NT2/D1 (cell line): Measurements from ENCODE around the gene COG8.

Experiments
- DNase-seq: peaks from one replicate; pipeline ENCODE4 v3.0.0-alpha.2; 2011; ENCODE audit warnings: low read depth, low spot score
- H3K27me3 ChIP-seq: 2 replicates; pipeline ENCODE4 v1.6.0; 2011; ENCODE audit warnings: mild to moderate bottlenecking; ENCODE audit not compliant: insufficient read length, insufficient read depth
- H3K36me3 ChIP-seq: 2 replicates; pipeline ENCODE4 v1.6.1; 2011; ENCODE audit warnings: mild to moderate bottlenecking, low read length, mixed read lengths; ENCODE audit not compliant: insufficient read depth, insufficient read length
- H3K4me1 ChIP-seq: 2 replicates; pipeline ENCODE4 v1.5.1; 2011; ENCODE audit not compliant: insufficient read depth, insufficient read length
- H3K4me3 ChIP-seq: 2 replicates; pipeline ENCODE4 v1.5.1; 2011; ENCODE audit warnings: low read depth; ENCODE audit not compliant: insufficient read length
- H3K9ac ChIP-seq: 2 replicates; pipeline ENCODE4 v1.6.0; 2011; ENCODE audit warnings: low read depth; ENCODE audit not compliant: insufficient read length
- H3K9me3 ChIP-seq: 2 replicates; pipeline ENCODE4 v1.5.1; 2011; ENCODE audit warnings: mild to moderate bottlenecking, low read length; ENCODE audit not compliant: insufficient read depth
- SUZ12 ChIP-seq: IDR thresholded peaks from 2 replicates; pipeline ENCODE4 v1.6.1; 2011; ENCODE audit not compliant: insufficient read length, insufficient read depth; ENCODE audit errors: extremely low read depth
- YY1 ChIP-seq: IDR thresholded peaks from 2 replicates; pipeline ENCODE4 v1.6.1; 2011; ENCODE audit not compliant: insufficient read length, insufficient read depth
- ZNF274 ChIP-seq: IDR thresholded peaks from 2 replicates; pipeline ENCODE4 v1.6.1; 2011; ENCODE audit warnings: mild to moderate bottlenecking, low read depth, low read length

COG8 gene

DNA sequence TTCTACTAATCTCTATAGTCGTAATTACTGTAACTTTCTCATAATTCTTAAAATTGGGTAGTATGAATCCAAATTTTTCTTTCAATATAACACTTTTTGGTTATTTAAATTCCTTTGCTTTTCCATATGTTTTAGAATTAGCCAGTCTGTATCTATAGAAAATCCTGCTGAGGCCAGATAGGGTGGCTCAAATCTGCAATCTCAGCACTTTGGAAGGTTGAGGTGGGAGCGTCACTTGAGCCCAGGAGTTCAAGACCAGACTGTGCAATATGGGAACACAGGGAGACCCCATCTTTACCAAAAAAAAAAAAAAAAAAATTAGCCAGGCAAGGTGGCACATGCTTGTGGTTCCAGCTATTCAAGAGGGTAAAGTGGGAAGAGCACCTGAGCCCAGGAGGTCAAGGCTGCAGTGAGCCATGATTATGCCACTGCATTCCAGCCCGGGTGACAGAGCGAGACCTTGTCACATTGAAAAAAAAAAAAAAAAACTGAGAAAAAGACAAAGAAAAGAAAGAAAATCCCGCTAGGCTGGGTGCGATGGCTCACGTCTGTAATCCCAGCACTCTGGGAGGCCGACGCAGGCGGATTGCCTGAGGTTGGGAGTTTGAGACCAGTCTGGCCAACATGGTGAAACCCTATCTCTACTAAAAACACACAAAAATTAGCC lies 37.2 kb upstream of the COG8 start:
- peaks cover 81% of the 10 kb centered on the region for H3K36me3 ChIP-seq
- H3K4me3 ChIP-seq = no peak overlapping the region
- H3K27me3 ChIP-seq = no peaks in the 10 kb centered on the region
- no peaks in the 10 kb centered on the region for H3K9me3 ChIP-seq
- DNase-seq = no peak
- no peak overlapping the region for H3K9ac ChIP-seq
- H3K4me1 ChIP-seq = no peaks in the 10 kb centered on the region
- TF ChIP-seq SUZ12 (no peak), ZNF274 (no peak), YY1 (no peak)

- DNase-seq = no peak
- TF ChIP-seq SUZ12 = no peak
- TF ChIP-seq ZNF274 = no peak
- TF ChIP-seq YY1 = no peak
- Histone ChIP-seq H3K9ac (no peak overlapping the region), H3K4me1 (peaks cover 2% of the 10 kb centered on the region), H3K4me3 (no peak overlapping the region), H3K36me3 (peaks cover 77% of the 10 kb centered on the region), H3K9me3 (no peaks in the 10 kb centered on the region), H3K27me3 (no peaks in the 10 kb centered on the region)
Observed at GRCh38 chr16:69373019-69373418, 33.7 kb upstream of the COG8 start.

- Histone ChIP-seq H3K9ac (no peak overlapping the region), H3K9me3 (no peaks in the 10 kb centered on the region), H3K4me3 (no peak overlapping the region), H3K27me3 (no peaks in the 10 kb centered on the region), H3K36me3 (peaks cover 81% of the 10 kb centered on the region), H3K4me1 (peaks cover 3% of the 10 kb centered on the region)
- TF ChIP-seq YY1 (no peak), ZNF274 (no peak), SUZ12 (no peak)
- DNase-seq = no peak
Observed at GRCh38 chr16:69371564-69371963, 32.2 kb upstream of the COG8 start.

DNA sequence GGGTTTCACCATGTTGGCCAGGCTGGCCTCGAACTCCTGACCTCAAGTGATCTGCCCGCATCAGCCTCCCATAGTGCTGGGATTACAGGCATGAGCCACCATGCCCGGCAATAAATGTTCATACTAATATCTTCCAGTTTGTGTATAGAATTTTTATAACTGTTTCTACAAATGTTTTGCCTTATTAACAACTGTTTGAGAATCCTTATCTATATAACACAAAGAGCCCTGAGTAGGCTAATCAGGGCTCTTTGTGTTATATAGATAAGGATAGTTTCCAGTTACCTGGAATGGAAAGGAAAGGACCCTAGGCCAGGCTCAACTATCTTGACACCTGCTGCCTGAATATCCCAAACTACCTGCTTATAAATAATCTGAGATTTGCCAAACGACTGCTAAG lies 29.5 kb upstream of the COG8 start:
- Histone ChIP-seq H3K9me3 (no peaks in the 10 kb centered on the region), H3K36me3 (peaks cover 90% of the 10 kb centered on the region), H3K27me3 (no peaks in the 10 kb centered on the region), H3K9ac (no peak overlapping the region), H3K4me1 (peaks cover 3% of the 10 kb centered on the region), H3K4me3 (no peak overlapping the region)
- no peak for DNase-seq
- TF ChIP-seq ZNF274 = no peak
- TF ChIP-seq YY1 = no peak
- no peak for TF ChIP-seq SUZ12

DNA sequence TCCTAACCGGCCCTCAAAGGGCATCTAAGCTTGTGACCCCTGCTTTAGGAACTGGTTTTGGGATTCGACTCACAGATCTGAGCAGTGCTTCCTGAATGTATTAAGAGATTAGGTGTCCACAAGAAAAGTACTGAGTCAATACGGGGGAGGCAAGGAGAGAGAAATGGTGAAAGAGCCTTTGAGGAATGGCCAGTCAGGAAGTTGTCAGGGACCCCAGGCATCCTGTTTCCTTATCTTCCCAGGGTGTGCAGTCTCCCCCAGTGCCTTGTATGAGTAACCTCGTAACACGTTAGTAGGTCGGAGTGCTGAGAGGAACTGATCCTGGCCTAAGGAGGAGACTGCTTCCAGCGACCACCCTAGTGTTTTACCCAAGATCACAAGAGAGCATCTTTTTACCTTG lies 28.6 kb upstream of the COG8 start:
- Histone ChIP-seq H3K9me3 (no peaks in the 10 kb centered on the region), H3K27me3 (no peaks in the 10 kb centered on the region), H3K4me3 (no peak overlapping the region), H3K4me1 (peaks cover 3% of the 10 kb centered on the region), H3K9ac (no peak overlapping the region), H3K36me3 (peaks cover 89% of the 10 kb centered on the region)
- TF ChIP-seq YY1 (no peak), ZNF274 (no peak), SUZ12 (no peak)
- DNase-seq = no peak

- Histone ChIP-seq H3K27me3 (no peaks in the 10 kb centered on the region), H3K36me3 (peaks cover 79% of the 10 kb centered on the region), H3K9me3 (no peaks in the 10 kb centered on the region), H3K4me3 (no peak overlapping the region), H3K4me1 (peaks cover 3% of the 10 kb centered on the region), H3K9ac (no peak overlapping the region)
- no peak for DNase-seq
- TF ChIP-seq ZNF274 (no peak), SUZ12 (no peak), YY1 (no peak)
Observed at GRCh38 chr16:69366431-69366830, 27.1 kb upstream of the COG8 start.

DNA sequence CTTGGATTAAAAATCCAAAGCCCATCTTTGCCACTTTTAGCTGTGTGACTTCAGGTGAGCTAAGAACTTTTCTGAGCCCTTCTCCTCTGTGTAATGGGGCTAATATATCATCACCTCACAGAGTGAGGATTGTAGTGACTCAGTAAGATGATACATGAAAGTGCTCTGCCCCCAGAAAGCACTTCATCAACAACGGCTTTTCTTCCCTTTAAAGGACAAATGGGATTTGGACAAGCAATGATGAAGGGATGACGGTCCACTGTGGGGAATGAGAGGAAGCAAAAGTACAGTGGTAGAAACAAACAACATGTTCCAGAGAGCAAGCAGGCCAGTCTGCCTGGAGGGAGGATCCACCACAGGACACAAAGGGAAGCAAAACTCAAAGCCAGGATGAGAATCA lies 26.5 kb upstream of the COG8 start:
- DNase-seq = no peak
- H3K4me3 ChIP-seq = no peak overlapping the region
- H3K36me3 ChIP-seq = peaks cover 80% of the 10 kb centered on the region
- no peaks in the 10 kb centered on the region for H3K27me3 ChIP-seq
- no peaks in the 10 kb centered on the region for H3K9me3 ChIP-seq
- TF ChIP-seq ZNF274 (no peak), SUZ12 (no peak), YY1 (no peak)
- no peak overlapping the region for H3K9ac ChIP-seq
- peaks cover 3% of the 10 kb centered on the region for H3K4me1 ChIP-seq
